ENCODE measurements around the gene TPST2. TPM values are rescaled to one million over a fixed set of nuclear protein-coding genes. Genes with fewer than 3 reads are reported as not detected.
A peak's percentile ranks its signal among the peaks of the same experiment; 100 is the strongest.

Gene TPST2
- total and polyA plus RNA-seq, 9 of the 15 experiments (the other 6 are each of a cell fraction or from before 2014, with no cell fraction given): 14.2 to 123 (median 60.1) TPM

GRCh38 chr22:26536056-26536761 is 53.7 kb downstream of the TPST2 start:
- Histone ChIP-seq H3K9ac (ENCODE audit: insufficient read depth in 1 of 2, low read depth in 2 of 2, low read length in 2 of 2) (peak overlapping the region in 1 of 2 experiments; percentile 26; a peak in 1 of 4 replicates), H3K27me3 (ENCODE audit: control insufficient read depth in 2 of 2, insufficient read depth in 2 of 2, low read length in 2 of 2) (no peaks in the 10 kb centered on the region), H3K79me2 (ENCODE audit: control insufficient read depth, insufficient read depth, low read length) (peaks cover 30% of the 10 kb centered on the region), H3K4me3 (no peak overlapping the region), H3K27ac (ENCODE audit: extremely low read depth, low read depth, low read length) (no peak overlapping the region), H3K9me1 (ENCODE audit: control insufficient read depth, insufficient read depth, low read length) (no peaks in the 10 kb centered on the region), H2AFZ (ENCODE audit: low read depth, low read length) (no peak overlapping the region), H3K36me3 (ENCODE audit: control insufficient read depth, insufficient read depth, low read length) (peaks cover 94% of the 10 kb centered on the region), H4K20me1 (replicated peaks; ENCODE audit: control insufficient read depth, insufficient read depth, low read length) (no peaks in the 10 kb centered on the region), H3K4me2 (ENCODE audit: insufficient read depth, low read length) (no peak overlapping the region), H3K9me3 (replicated peaks; ENCODE audit: control insufficient read depth, insufficient read depth, low read depth, low read length) (no peaks in the 10 kb centered on the region), H3K4me1 (replicated peaks in 1 of 2; ENCODE audit: control insufficient read depth in 2 of 2, insufficient read depth in 2 of 2, low read length in 2 of 2) (peaks cover 0 to 6% of the 10 kb centered on the region in 2 experiments; a peak in 2 of 5 replicates)
- FAIRE-seq (no peak), DNase-seq (ENCODE audit: extremely low read depth in 1 of 4, low spot score in 3 of 4) (no peak), ATAC-seq (no peak)
- CTCF ChIA-PET (ENCODE audit: low intra/inter-chr PET ratio): no interaction called here
- BruUV-seq (replicated peaks): no TSS peak
- 96% methylated on average over 7 of the region's 12 CpGs for WGBS (ENCODE audit: insufficient coverage, low coverage, missing lambda C conversion rate)
- POLR2A ChIA-PET: interaction anchor here (1.5 kb wide), 1 partner anchor 14 kb away, joined by 8 read pairs; no protein-coding TSS in a partner anchor
- 0 out of 2 replicates have a peak, but pooled peaks have one; percentile 34 for TF ChIP-seq POLR2G (IDR thresholded peaks at IDR 0.05; ENCODE audit: low read depth, low read length)
- no peak for TF ChIP-seq CBX3 (IDR thresholded peaks at IDR 0.05; ENCODE audit: borderline replicate concordance in 1 of 2, low read length in 2 of 2)
- intact Hi-C loops (cut with micrococcal nuclease) (no loop called here), in situ Hi-C loops (cut with MboI) (no loop called here)

GRCh38 chr22:26535603-26535908 is 54.4 kb downstream of the TPST2 start:
- ATAC-seq (no peak), FAIRE-seq (no peak), DNase-seq (ENCODE audit: extremely low read depth in 1 of 4, low spot score in 3 of 4) (no peak)
- no peak overlapping the region for H3K4me2 ChIP-seq (ENCODE audit: insufficient read depth, low read length)
- H2AFZ ChIP-seq (ENCODE audit: low read depth, low read length): no peak overlapping the region
- no peak overlapping the region for H3K9ac ChIP-seq (ENCODE audit: insufficient read depth in 1 of 2, low read depth in 2 of 2, low read length in 2 of 2)
- H3K9me1 ChIP-seq (ENCODE audit: control insufficient read depth, insufficient read depth, low read length): no peaks in the 10 kb centered on the region
- no peaks in the 10 kb centered on the region for H3K9me3 ChIP-seq (replicated peaks; ENCODE audit: control insufficient read depth, insufficient read depth, low read depth, low read length)
- in situ Hi-C loops (cut with MboI): no loop called here
- peaks cover 92% of the 10 kb centered on the region for H3K36me3 ChIP-seq (ENCODE audit: control insufficient read depth, insufficient read depth, low read length)
- H3K79me2 ChIP-seq (ENCODE audit: control insufficient read depth, insufficient read depth, low read length): peaks cover 28% of the 10 kb centered on the region
- H3K4me1 ChIP-seq (replicated peaks in 1 of 2; ENCODE audit: control insufficient read depth in 2 of 2, insufficient read depth in 2 of 2, low read length in 2 of 2): no peaks in the 10 kb centered on the region; a peak in 1 of 5 replicates
- intact Hi-C loops (cut with micrococcal nuclease): no loop called here
- H3K27ac ChIP-seq (ENCODE audit: extremely low read depth, low read depth, low read length): no peak overlapping the region
- H3K27me3 ChIP-seq (ENCODE audit: control insufficient read depth in 2 of 2, insufficient read depth in 2 of 2, low read length in 2 of 2): no peaks in the 10 kb centered on the region
- WGBS (ENCODE audit: insufficient coverage, low coverage, missing lambda C conversion rate): 100% methylated on average over 3 of the region's 3 CpGs
- BruUV-seq (replicated peaks): no TSS peak
- POLR2A ChIA-PET: no interaction called here
- H4K20me1 ChIP-seq (replicated peaks; ENCODE audit: control insufficient read depth, insufficient read depth, low read length): no peaks in the 10 kb centered on the region
- CTCF ChIA-PET (ENCODE audit: low intra/inter-chr PET ratio): no interaction called here
- H3K4me3 ChIP-seq: no peak overlapping the region
- TF ChIP-seq PCBP2 (IDR thresholded peaks at IDR 0.05; ENCODE audit: low read depth, low read length, poor library complexity, severe bottlenecking) (no peak), SP1 (CRISPR knock-in tag; IDR thresholded peaks at IDR 0.05) (no peak), ZSCAN29 (IDR thresholded peaks at IDR 0.05) (no peak), XRCC3 (IDR thresholded peaks at IDR 0.05) (no peak), ZNF584 (CRISPR knock-in tag; IDR thresholded peaks at IDR 0.05; ENCODE audit: low read depth) (no peak), SAFB (IDR thresholded peaks at IDR 0.05; ENCODE audit: borderline replicate concordance, low read depth, low read length) (no peak)
- TF ChIP-seq, protein P1, sequence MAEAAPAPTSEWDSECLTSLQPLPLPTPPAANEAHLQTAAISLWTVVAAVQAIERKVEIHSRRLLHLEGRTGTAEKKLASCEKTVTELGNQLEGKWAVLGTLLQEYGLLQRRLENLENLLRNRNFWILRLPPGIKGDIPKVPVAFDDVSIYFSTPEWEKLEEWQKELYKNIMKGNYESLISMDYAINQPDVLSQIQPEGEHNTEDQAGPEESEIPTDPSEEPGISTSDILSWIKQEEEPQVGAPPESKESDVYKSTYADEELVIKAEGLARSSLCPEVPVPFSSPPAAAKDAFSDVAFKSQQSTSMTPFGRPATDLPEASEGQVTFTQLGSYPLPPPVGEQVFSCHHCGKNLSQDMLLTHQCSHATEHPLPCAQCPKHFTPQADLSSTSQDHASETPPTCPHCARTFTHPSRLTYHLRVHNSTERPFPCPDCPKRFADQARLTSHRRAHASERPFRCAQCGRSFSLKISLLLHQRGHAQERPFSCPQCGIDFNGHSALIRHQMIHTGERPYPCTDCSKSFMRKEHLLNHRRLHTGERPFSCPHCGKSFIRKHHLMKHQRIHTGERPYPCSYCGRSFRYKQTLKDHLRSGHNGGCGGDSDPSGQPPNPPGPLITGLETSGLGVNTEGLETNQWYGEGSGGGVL (CRISPR knock-in tag; IDR thresholded peaks at IDR 0.05): no peak
- TF ChIP-seq, protein P2, sequence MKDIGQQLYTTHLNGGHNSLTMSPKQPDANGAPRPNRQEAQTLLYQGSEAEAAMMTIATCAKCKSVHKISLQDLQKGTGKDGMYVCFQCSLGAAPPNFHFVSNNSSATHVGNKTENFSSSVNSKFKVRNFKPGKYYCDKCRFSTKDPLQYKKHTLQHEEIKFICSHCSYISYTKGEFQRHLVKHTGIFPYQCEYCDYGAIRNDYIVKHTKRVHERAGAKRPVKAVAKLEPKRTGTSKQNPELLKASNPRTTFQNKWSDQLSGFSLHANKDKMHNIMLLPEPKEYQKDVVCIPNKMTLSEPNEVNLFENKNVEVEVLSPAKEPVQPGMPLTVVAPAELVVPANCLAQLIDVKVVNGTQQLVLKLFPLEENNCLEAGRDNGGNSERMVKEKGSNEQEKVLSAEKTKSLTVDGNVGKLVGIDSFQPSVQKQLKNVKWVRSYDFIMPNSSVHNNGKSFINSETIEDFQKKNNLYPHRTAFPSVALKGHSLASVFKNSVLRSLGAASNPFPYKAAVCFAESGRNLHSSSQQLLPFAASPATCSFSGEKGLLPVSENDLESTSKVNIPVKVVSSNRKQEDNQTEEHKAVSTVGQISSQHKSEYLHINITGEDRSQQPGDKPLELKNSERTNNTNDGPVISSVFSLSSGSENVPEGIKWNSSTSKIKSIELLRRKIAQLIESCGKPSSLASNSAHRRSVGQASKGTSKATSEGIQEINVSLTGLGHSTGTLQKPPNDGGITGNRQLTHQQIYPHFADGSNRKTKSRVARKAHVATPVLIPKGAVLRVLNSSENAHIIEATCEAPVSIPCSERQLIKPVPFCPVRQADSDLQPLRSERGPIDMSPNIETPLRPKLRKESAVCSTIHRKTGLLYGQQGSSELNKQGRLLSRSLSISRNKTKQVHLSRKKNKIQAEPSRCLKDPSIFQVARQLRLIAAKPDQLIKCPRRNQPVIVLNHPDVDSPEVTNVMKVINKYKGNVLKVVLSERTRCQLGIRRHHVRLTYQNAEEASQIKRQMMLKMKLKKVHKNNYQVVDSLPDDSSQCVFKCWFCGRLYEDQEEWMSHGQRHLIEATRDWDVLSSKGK (CRISPR knock-in tag; IDR thresholded peaks at IDR 0.05): no peak
